ENCODE measurements around the gene SH3BP2. TPM values are rescaled to one million over a fixed set of nuclear protein-coding genes. Genes with fewer than 3 reads are reported as not detected.
A peak's percentile ranks its signal among the peaks of the same experiment; 100 is the strongest.

Gene SH3BP2
- total RNA-seq, 2 experiments from 2014 or later, result 10.9 to 31.6 TPM

GRCh38 chr4:2860391-2861348 is 67.8 kb downstream of the SH3BP2 start:
- no peak overlapping the region for H2AFZ ChIP-seq (ENCODE audit: low read length)
- DNase-seq (ENCODE audit: low spot score), result no peak
- no peak overlapping the region for H3K4me3 ChIP-seq (ENCODE audit: low read depth, low read length, poor library complexity, severe bottlenecking)
- H3K4me2 ChIP-seq (ENCODE audit: low read length), result peak overlapping the region; percentile 38; the same call in 1 of the 2 replicates
- no peaks in the 10 kb centered on the region; the same call in 1 of the 2 replicates for H3K9me3 ChIP-seq (ENCODE audit: low read length)
- TF ChIP-seq EZH2phosphoT487 (IDR thresholded peaks at IDR 0.05; ENCODE audit: borderline replicate concordance, low read depth, low read length), result no peak
- TF ChIP-seq, protein P1, sequence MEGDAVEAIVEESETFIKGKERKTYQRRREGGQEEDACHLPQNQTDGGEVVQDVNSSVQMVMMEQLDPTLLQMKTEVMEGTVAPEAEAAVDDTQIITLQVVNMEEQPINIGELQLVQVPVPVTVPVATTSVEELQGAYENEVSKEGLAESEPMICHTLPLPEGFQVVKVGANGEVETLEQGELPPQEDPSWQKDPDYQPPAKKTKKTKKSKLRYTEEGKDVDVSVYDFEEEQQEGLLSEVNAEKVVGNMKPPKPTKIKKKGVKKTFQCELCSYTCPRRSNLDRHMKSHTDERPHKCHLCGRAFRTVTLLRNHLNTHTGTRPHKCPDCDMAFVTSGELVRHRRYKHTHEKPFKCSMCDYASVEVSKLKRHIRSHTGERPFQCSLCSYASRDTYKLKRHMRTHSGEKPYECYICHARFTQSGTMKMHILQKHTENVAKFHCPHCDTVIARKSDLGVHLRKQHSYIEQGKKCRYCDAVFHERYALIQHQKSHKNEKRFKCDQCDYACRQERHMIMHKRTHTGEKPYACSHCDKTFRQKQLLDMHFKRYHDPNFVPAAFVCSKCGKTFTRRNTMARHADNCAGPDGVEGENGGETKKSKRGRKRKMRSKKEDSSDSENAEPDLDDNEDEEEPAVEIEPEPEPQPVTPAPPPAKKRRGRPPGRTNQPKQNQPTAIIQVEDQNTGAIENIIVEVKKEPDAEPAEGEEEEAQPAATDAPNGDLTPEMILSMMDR (conservative IDR thresholded peaks at IDR 0.05; ENCODE audit: low read length), result no peak
- POLR2A ChIA-PET, result interaction anchor here (0.6 to 1.8 kb wide), 3 partner anchors 13 to 134 kb away, joined by 3 to 5 read pairs (median 4); no protein-coding TSS in a partner anchor
- H4K20me1 ChIP-seq (ENCODE audit: insufficient read depth, low read length), result peaks cover 21% of the 10 kb centered on the region
- CTCF ChIA-PET (ENCODE audit: unreplicated experiment), result no interaction called here
- intact Hi-C loops (cut with micrococcal nuclease; ENCODE audit: unreplicated experiment), result no loop called here
- no peaks in the 10 kb centered on the region for H3K9me2 ChIP-seq (ENCODE audit: insufficient read depth, low read length)
- no peaks in the 10 kb centered on the region; the same call in 1 of the 2 replicates for H3K36me3 ChIP-seq (ENCODE audit: insufficient read depth, low read length)
- no peak overlapping the region for H3K27ac ChIP-seq (ENCODE audit: low read depth, low read length, poor library complexity, severe bottlenecking)
- H3K4me1 ChIP-seq (ENCODE audit: insufficient read depth, low read length, poor library complexity, severe bottlenecking), result peaks cover 30% of the 10 kb centered on the region
- no TSS peak for BruUV-seq (replicated peaks)
- H3K79me2 ChIP-seq (ENCODE audit: insufficient read depth, low read depth, low read length), result no peaks in the 10 kb centered on the region; the same call in 1 of the 2 replicates

DNA sequence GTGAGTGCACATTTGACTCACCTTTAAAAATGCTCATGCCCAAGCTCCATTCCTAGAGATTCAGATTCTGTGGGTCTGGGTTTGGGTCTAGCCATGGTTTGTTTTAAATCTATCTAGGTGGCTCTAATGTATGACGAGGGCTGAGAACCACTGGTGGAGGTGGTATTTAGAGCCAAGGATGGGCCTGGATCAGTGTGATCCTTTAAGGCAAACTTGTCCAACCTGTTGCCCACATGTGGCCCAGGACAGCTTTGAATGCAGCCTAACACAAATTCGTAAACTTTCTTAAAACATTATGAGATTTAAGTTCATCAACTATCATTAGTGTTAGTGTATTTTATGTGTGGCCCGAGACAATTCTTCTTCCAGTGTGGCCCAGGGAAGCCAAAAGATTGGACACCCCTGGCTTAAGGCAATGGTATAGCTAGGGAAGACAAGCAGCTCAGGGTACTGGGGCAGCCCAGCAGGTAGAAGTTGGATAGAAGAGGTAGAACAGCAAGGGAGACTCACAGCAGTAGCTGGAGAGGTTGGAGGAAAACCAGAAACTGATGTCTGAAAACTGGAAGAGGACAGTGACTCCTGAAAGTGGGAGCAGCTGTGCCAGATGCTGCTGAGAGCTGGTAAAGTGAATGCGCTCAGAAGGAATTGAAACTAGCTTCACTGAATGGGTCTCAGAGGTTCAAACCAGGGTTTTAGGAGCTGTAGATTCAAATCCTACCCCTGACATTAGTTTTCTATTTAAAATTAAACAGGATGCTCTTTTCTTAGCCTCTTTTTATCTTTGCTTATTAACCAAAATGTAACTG is 68.9 kb downstream of the SH3BP2 start:
- ChIA-PET CTCF (ENCODE audit: unreplicated experiment) (no interaction called here), POLR2A (interaction anchor here (0.6 to 1.8 kb wide), 6 partner anchors 14 to 135 kb away, joined by 3 to 5 read pairs (median 4); no protein-coding TSS in a partner anchor)
- Histone ChIP-seq H3K9me3 (ENCODE audit: low read length) (no peaks in the 10 kb centered on the region; the same call in 1 of the 2 replicates), H2AFZ (ENCODE audit: low read length) (no peak overlapping the region), H4K20me1 (ENCODE audit: insufficient read depth, low read length) (peaks cover 21% of the 10 kb centered on the region), H3K27ac (ENCODE audit: low read depth, low read length, poor library complexity, severe bottlenecking) (no peak overlapping the region), H3K79me2 (ENCODE audit: insufficient read depth, low read depth, low read length) (no peaks in the 10 kb centered on the region; the same call in 1 of the 2 replicates), H3K9me2 (ENCODE audit: insufficient read depth, low read length) (no peaks in the 10 kb centered on the region), H3K36me3 (ENCODE audit: insufficient read depth, low read length) (no peaks in the 10 kb centered on the region), H3K4me3 (ENCODE audit: low read depth, low read length, poor library complexity, severe bottlenecking) (no peak overlapping the region), H3K4me2 (ENCODE audit: low read length) (no peak overlapping the region), H3K4me1 (ENCODE audit: insufficient read depth, low read length, poor library complexity, severe bottlenecking) (peaks cover 30% of the 10 kb centered on the region)
- DNase-seq (ENCODE audit: low spot score), result no peak
- no TSS peak for BruUV-seq (replicated peaks)
- intact Hi-C loops (cut with micrococcal nuclease; ENCODE audit: unreplicated experiment), result no loop called here
- TF ChIP-seq EZH2phosphoT487 (IDR thresholded peaks at IDR 0.05; ENCODE audit: borderline replicate concordance, low read depth, low read length), result no peak
- TF ChIP-seq, protein P1 (conservative IDR thresholded peaks at IDR 0.05; ENCODE audit: low read length), result no peak

All from OCI-LY7 (cell line).